OCI-LY1 (cell line): Measurements from ENCODE around the gene SNTG2.

Experiments
- CTCF ChIP-seq: fragments of 200-600 bp; sonication (generic), shearing (Covaris generic); IDR thresholded peaks from 2 replicates; pipeline ENCODE4 v1.5.1; 2017; ENCODE audit warnings: mild to moderate bottlenecking, antibody characterized with exemption, low read length, moderate library complexity, mixed read lengths
- EZH2 ChIP-seq: fragments of 200-600 bp; sonication (generic), shearing (Covaris generic); IDR thresholded peaks from 2 replicates; pipeline ENCODE4 v1.8.0; 2017; ENCODE audit warnings: borderline replicate concordance, mixed run types, mild to moderate bottlenecking, antibody characterized with exemption, low read length, moderate library complexity, mixed read lengths

- no peak for TF ChIP-seq EZH2
- TF ChIP-seq CTCF = no peak
These were observed 137.7 kb downstream of the SNTG2 start for GRCh38 chr2:1088192-1088860.
